ENCODE data around the gene ZDHHC9.

GRCh38 chrX:129804806-129805205 lies 38.9 kb downstream of the ZDHHC9 start:
- TF ChIP-seq, protein P1, sequence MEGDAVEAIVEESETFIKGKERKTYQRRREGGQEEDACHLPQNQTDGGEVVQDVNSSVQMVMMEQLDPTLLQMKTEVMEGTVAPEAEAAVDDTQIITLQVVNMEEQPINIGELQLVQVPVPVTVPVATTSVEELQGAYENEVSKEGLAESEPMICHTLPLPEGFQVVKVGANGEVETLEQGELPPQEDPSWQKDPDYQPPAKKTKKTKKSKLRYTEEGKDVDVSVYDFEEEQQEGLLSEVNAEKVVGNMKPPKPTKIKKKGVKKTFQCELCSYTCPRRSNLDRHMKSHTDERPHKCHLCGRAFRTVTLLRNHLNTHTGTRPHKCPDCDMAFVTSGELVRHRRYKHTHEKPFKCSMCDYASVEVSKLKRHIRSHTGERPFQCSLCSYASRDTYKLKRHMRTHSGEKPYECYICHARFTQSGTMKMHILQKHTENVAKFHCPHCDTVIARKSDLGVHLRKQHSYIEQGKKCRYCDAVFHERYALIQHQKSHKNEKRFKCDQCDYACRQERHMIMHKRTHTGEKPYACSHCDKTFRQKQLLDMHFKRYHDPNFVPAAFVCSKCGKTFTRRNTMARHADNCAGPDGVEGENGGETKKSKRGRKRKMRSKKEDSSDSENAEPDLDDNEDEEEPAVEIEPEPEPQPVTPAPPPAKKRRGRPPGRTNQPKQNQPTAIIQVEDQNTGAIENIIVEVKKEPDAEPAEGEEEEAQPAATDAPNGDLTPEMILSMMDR (IDR thresholded peaks at IDR 0.05) = no peak
- TF ChIP-seq PBX3 (IDR thresholded peaks at IDR 0.05) (no peak), POLR2AphosphoS5 (IDR thresholded peaks at IDR 0.05; ENCODE audit: low read depth, low read length) (no peak), SIN3A (IDR thresholded peaks at IDR 0.05; ENCODE audit: borderline replicate concordance, low read depth, low read length) (no peak), TEAD4 (IDR thresholded peaks at IDR 0.05; ENCODE audit: borderline replicate concordance, insufficient read depth) (no peak), CHD2 (IDR thresholded peaks at IDR 0.05; ENCODE audit: low read length, partially characterized antibody) (no peak), MXI1 (IDR thresholded peaks at IDR 0.05; ENCODE audit: low read depth, low read length) (no peak), YY1 (IDR thresholded peaks at IDR 0.05; ENCODE audit: low read depth) (no peak), TCF12 (IDR thresholded peaks at IDR 0.05) (no peak), RFX5 (IDR thresholded peaks at IDR 0.05; ENCODE audit: low read length) (no peak), RAD21 (IDR thresholded peaks at IDR 0.05; ENCODE audit: low read length) (no peak), ZBTB33 (IDR thresholded peaks at IDR 0.05; ENCODE audit: borderline replicate concordance, low read depth) (no peak)
- TF ChIP-seq, protein P2, sequence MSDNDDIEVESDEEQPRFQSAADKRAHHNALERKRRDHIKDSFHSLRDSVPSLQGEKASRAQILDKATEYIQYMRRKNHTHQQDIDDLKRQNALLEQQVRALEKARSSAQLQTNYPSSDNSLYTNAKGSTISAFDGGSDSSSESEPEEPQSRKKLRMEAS (IDR thresholded peaks at IDR 0.05; ENCODE audit: low read depth) = no peak
